ENCODE results near the gene RNF217.

The RNF217 gene

GRCh38 chr6:124997196-124997875, 35.1 kb downstream of the RNF217 start:
- H3K9ac ChIP-seq (ENCODE audit: low read length): no peak overlapping the region
- peaks cover 17% of the 10 kb centered on the region for H3K79me1 ChIP-seq (replicated peaks; ENCODE audit: low read length, poor library complexity, severe bottlenecking)
- H3K36me3 ChIP-seq (ENCODE audit: control insufficient read depth in 1 of 2, insufficient read depth in 2 of 2, low read depth in 1 of 2, low read length in 2 of 2): peaks cover 3% of the 10 kb centered on the region in 2 experiments
- H2BK12ac ChIP-seq (ENCODE audit: low read length in 2 of 2): no peak overlapping the region
- no peak overlapping the region for H3K4me3 ChIP-seq (ENCODE audit: insufficient read depth in 1 of 2, low read depth in 1 of 2, low read length in 2 of 2)
- no peak overlapping the region for H2AK5ac ChIP-seq (ENCODE audit: low read length, severe bottlenecking)
- H2AFZ ChIP-seq (ENCODE audit: low read depth, low read length): no peak overlapping the region
- no peak overlapping the region for H2BK15ac ChIP-seq (ENCODE audit: low read depth, poor library complexity, severe bottlenecking)
- H2BK5ac ChIP-seq (ENCODE audit: low read depth, low read length, poor library complexity, severe bottlenecking): no peak overlapping the region
- H3K9me3 ChIP-seq (ENCODE audit: control insufficient read depth, low read length): no peaks in the 10 kb centered on the region
- H3K18ac ChIP-seq (ENCODE audit: low read depth in 1 of 2, low read length in 2 of 2): no peak overlapping the region
- no peak overlapping the region for H3K14ac ChIP-seq (ENCODE audit: low read length in 2 of 2)
- no peak overlapping the region for H4K8ac ChIP-seq (ENCODE audit: low read length)
- no peak overlapping the region for H3K27ac ChIP-seq (ENCODE audit: low read length, poor library complexity, severe bottlenecking)
- H3K23ac ChIP-seq (ENCODE audit: low read length in 2 of 2): no peak overlapping the region
- H4K91ac ChIP-seq (ENCODE audit: low read length): no peak overlapping the region
- H3K4ac ChIP-seq (ENCODE audit: low read depth in 1 of 2, low read length in 2 of 2): no peak overlapping the region
- peaks cover 3% of the 10 kb centered on the region for H3K4me1 ChIP-seq (ENCODE audit: control insufficient read depth, insufficient read depth, low read depth, low read length)
- no peak overlapping the region for H2BK120ac ChIP-seq (ENCODE audit: low read depth, low read length)
- DNase-seq: no peak
- WGBS: 74% methylated on average over 8 of the region's 8 CpGs
- H3K27me3 ChIP-seq (ENCODE audit: control insufficient read depth in 1 of 2, insufficient read depth in 1 of 2, low read length in 2 of 2): no peaks in the 10 kb centered on the region
- H3K4me2 ChIP-seq (ENCODE audit: low read length, poor library complexity, severe bottlenecking): no peak overlapping the region

GRCh38 chr6:124999105-124999764, 37.0 kb downstream of the RNF217 start:
- DNase-seq: no peak
- H3K36me3 ChIP-seq (ENCODE audit: control insufficient read depth in 1 of 2, insufficient read depth in 2 of 2, low read depth in 1 of 2, low read length in 2 of 2): peaks cover 3% of the 10 kb centered on the region in 2 experiments
- H3K4me3 ChIP-seq (ENCODE audit: insufficient read depth in 1 of 2, low read depth in 1 of 2, low read length in 2 of 2): no peak overlapping the region
- H3K4me1 ChIP-seq (ENCODE audit: control insufficient read depth, insufficient read depth, low read depth, low read length): peaks cover 3% of the 10 kb centered on the region
- H4K8ac ChIP-seq (ENCODE audit: low read length): no peak overlapping the region
- H2BK15ac ChIP-seq (ENCODE audit: low read depth, poor library complexity, severe bottlenecking): no peak overlapping the region
- no peaks in the 10 kb centered on the region for H3K9me3 ChIP-seq (ENCODE audit: control insufficient read depth, low read length)
- no peak overlapping the region for H3K9ac ChIP-seq (ENCODE audit: low read length)
- no peak overlapping the region for H2BK5ac ChIP-seq (ENCODE audit: low read depth, low read length, poor library complexity, severe bottlenecking)
- H2AK5ac ChIP-seq (ENCODE audit: low read length, severe bottlenecking): no peak overlapping the region
- no peak overlapping the region for H2AFZ ChIP-seq (ENCODE audit: low read depth, low read length)
- no peak overlapping the region for H2BK12ac ChIP-seq (ENCODE audit: low read length in 2 of 2)
- H3K4ac ChIP-seq (ENCODE audit: low read depth in 1 of 2, low read length in 2 of 2): no peak overlapping the region
- WGBS: 88% methylated on average over 2 of the region's 2 CpGs
- H3K79me1 ChIP-seq (replicated peaks; ENCODE audit: low read length, poor library complexity, severe bottlenecking): peaks cover 18% of the 10 kb centered on the region
- H3K23ac ChIP-seq (ENCODE audit: low read length in 2 of 2): no peak overlapping the region
- no peak overlapping the region for H3K4me2 ChIP-seq (ENCODE audit: low read length, poor library complexity, severe bottlenecking)
- no peak overlapping the region for H4K91ac ChIP-seq (ENCODE audit: low read length)
- no peaks in the 10 kb centered on the region for H3K27me3 ChIP-seq (ENCODE audit: control insufficient read depth in 1 of 2, insufficient read depth in 1 of 2, low read length in 2 of 2)
- H2BK120ac ChIP-seq (ENCODE audit: low read depth, low read length): no peak overlapping the region
- no peak overlapping the region for H3K18ac ChIP-seq (ENCODE audit: low read depth in 1 of 2, low read length in 2 of 2)
- no peak overlapping the region for H3K14ac ChIP-seq (ENCODE audit: low read length in 2 of 2)
- no peak overlapping the region for H3K27ac ChIP-seq (ENCODE audit: low read length, poor library complexity, severe bottlenecking)

GRCh38 chr6:125001684-125002405, 39.6 kb downstream of the RNF217 start:
- H4K91ac ChIP-seq (ENCODE audit: low read length): no peak overlapping the region
- peaks cover 3 to 5% of the 10 kb centered on the region in 2 experiments for H3K36me3 ChIP-seq (ENCODE audit: control insufficient read depth in 1 of 2, insufficient read depth in 2 of 2, low read depth in 1 of 2, low read length in 2 of 2)
- H3K4me1 ChIP-seq (ENCODE audit: control insufficient read depth, insufficient read depth, low read depth, low read length): peaks cover 2% of the 10 kb centered on the region
- no peaks in the 10 kb centered on the region for H3K27me3 ChIP-seq (ENCODE audit: control insufficient read depth in 1 of 2, insufficient read depth in 1 of 2, low read length in 2 of 2)
- peak; percentile 73 for DNase-seq
- H2AFZ ChIP-seq (ENCODE audit: low read depth, low read length): no peak overlapping the region
- H3K9me3 ChIP-seq (ENCODE audit: control insufficient read depth, low read length): no peaks in the 10 kb centered on the region
- H3K14ac ChIP-seq (ENCODE audit: low read length in 2 of 2): peak overlapping the region in 1 of 2 experiments; percentile 57
- no peak overlapping the region for H3K4me2 ChIP-seq (ENCODE audit: low read length, poor library complexity, severe bottlenecking)
- peak overlapping the region; percentile 55 for H3K9ac ChIP-seq (ENCODE audit: low read length)
- H2AK5ac ChIP-seq (ENCODE audit: low read length, severe bottlenecking): no peak overlapping the region
- H2BK5ac ChIP-seq (ENCODE audit: low read depth, low read length, poor library complexity, severe bottlenecking): no peak overlapping the region
- H3K18ac ChIP-seq (ENCODE audit: low read depth in 1 of 2, low read length in 2 of 2): peak overlapping the region; percentile 52 to 88
- H2BK12ac ChIP-seq (ENCODE audit: low read length in 2 of 2): peak overlapping the region in 1 of 2 experiments; percentile 42
- H4K8ac ChIP-seq (ENCODE audit: low read length): no peak overlapping the region
- WGBS: 12% methylated on average over 3 of the region's 4 CpGs
- H3K27ac ChIP-seq (ENCODE audit: low read length, poor library complexity, severe bottlenecking): no peak overlapping the region
- no peak overlapping the region for H2BK15ac ChIP-seq (ENCODE audit: low read depth, poor library complexity, severe bottlenecking)
- peak overlapping the region in 1 of 2 experiments; percentile 60 for H3K4me3 ChIP-seq (ENCODE audit: insufficient read depth in 1 of 2, low read depth in 1 of 2, low read length in 2 of 2)
- H3K4ac ChIP-seq (ENCODE audit: low read depth in 1 of 2, low read length in 2 of 2): no peak overlapping the region
- no peak overlapping the region for H3K23ac ChIP-seq (ENCODE audit: low read length in 2 of 2)
- H2BK120ac ChIP-seq (ENCODE audit: low read depth, low read length): no peak overlapping the region
- H3K79me1 ChIP-seq (replicated peaks; ENCODE audit: low read length, poor library complexity, severe bottlenecking): peaks cover 21% of the 10 kb centered on the region

- Histone ChIP-seq H2BK120ac (ENCODE audit: low read depth, low read length) (no peak overlapping the region), H2AFZ (ENCODE audit: low read depth, low read length) (no peak overlapping the region), H3K4me2 (ENCODE audit: low read length, poor library complexity, severe bottlenecking) (no peak overlapping the region), H3K9me3 (ENCODE audit: control insufficient read depth, low read length) (no peaks in the 10 kb centered on the region), H2BK5ac (ENCODE audit: low read depth, low read length, poor library complexity, severe bottlenecking) (no peak overlapping the region), H3K4ac (ENCODE audit: low read depth in 1 of 2, low read length in 2 of 2) (no peak overlapping the region), H2BK12ac (ENCODE audit: low read length in 2 of 2) (peak overlapping the region in 1 of 2 experiments; percentile 42), H3K14ac (ENCODE audit: low read length in 2 of 2) (peak overlapping the region in 1 of 2 experiments; percentile 57), H3K27ac (ENCODE audit: low read length, poor library complexity, severe bottlenecking) (no peak overlapping the region), H4K8ac (ENCODE audit: low read length) (no peak overlapping the region), H3K9ac (ENCODE audit: low read length) (peak overlapping the region; percentile 55), H3K27me3 (ENCODE audit: control insufficient read depth in 1 of 2, insufficient read depth in 1 of 2, low read length in 2 of 2) (no peaks in the 10 kb centered on the region), H3K36me3 (ENCODE audit: control insufficient read depth in 1 of 2, insufficient read depth in 2 of 2, low read depth in 1 of 2, low read length in 2 of 2) (peaks cover 0 to 5% of the 10 kb centered on the region in 2 experiments), H3K4me1 (ENCODE audit: control insufficient read depth, insufficient read depth, low read depth, low read length) (peaks cover 2% of the 10 kb centered on the region), H2AK5ac (ENCODE audit: low read length, severe bottlenecking) (no peak overlapping the region), H3K4me3 (ENCODE audit: insufficient read depth in 1 of 2, low read depth in 1 of 2, low read length in 2 of 2) (peak overlapping the region in 1 of 2 experiments; percentile 60), H3K23ac (ENCODE audit: low read length in 2 of 2) (no peak overlapping the region), H4K91ac (ENCODE audit: low read length) (no peak overlapping the region), H2BK15ac (ENCODE audit: low read depth, poor library complexity, severe bottlenecking) (no peak overlapping the region), H3K79me1 (replicated peaks; ENCODE audit: low read length, poor library complexity, severe bottlenecking) (peaks cover 20% of the 10 kb centered on the region), H3K18ac (ENCODE audit: low read depth in 1 of 2, low read length in 2 of 2) (peak overlapping the region in 1 of 2 experiments; percentile 88)
- 65% methylated on average over 6 of the region's 8 CpGs for WGBS
- DNase-seq: no peak
Observed at GRCh38 chr6:125002406-125002741, 40.1 kb downstream of the RNF217 start.
